AG10803 (cell line): ENCODE data around the gene SLX4IP.

ENCODE experiments used
- DNase-seq: peaks from one replicate; pipeline ENCODE4 v3.0.0; 2010; ENCODE audit warnings: low read depth
- H3K4me3 ChIP-seq: 2 replicates; pipeline ENCODE4 v1.5.1; 2011; ENCODE audit warnings: mild to moderate bottlenecking, low read length, control low read depth
- TF ChIP-seq, protein P1 (sequence below): conservative IDR thresholded peaks from 2 replicates; pipeline ENCODE4 v1.5.1; 2011; ENCODE audit warnings: mild to moderate bottlenecking, low read length, control low read depth, inconsistent platforms

The SLX4IP gene

GRCh38 chr20:10430000-10430466, 5.1 kb upstream of the SLX4IP start:
- TF ChIP-seq, protein P1, sequence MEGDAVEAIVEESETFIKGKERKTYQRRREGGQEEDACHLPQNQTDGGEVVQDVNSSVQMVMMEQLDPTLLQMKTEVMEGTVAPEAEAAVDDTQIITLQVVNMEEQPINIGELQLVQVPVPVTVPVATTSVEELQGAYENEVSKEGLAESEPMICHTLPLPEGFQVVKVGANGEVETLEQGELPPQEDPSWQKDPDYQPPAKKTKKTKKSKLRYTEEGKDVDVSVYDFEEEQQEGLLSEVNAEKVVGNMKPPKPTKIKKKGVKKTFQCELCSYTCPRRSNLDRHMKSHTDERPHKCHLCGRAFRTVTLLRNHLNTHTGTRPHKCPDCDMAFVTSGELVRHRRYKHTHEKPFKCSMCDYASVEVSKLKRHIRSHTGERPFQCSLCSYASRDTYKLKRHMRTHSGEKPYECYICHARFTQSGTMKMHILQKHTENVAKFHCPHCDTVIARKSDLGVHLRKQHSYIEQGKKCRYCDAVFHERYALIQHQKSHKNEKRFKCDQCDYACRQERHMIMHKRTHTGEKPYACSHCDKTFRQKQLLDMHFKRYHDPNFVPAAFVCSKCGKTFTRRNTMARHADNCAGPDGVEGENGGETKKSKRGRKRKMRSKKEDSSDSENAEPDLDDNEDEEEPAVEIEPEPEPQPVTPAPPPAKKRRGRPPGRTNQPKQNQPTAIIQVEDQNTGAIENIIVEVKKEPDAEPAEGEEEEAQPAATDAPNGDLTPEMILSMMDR, result no peak
- H3K4me3 ChIP-seq, result no peak overlapping the region
- no peak for DNase-seq

GRCh38 chr20:10430704-10431103, 4.4 kb upstream of the SLX4IP start:
- TF ChIP-seq, protein P1, result no peak
- no peak for DNase-seq
- no peak overlapping the region for H3K4me3 ChIP-seq

DNA sequence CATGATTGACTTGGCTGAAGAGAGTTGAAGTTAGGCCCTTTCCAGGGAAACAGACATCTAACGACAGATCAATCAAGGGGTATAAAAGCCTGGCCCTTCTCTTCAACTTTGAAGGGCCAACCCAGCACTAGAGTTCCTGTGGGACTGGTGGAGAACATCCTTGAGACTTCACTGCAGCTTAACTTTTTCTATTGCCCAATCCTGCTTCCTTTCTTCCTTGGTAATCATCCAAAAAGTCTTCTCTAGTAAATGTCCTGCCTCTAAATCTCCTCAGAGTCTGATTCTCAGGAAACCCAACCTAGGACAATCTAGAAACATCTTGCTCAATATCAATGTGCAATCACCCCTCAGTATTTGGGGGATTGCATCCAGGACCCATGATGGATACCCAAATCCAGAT, 3.0 kb upstream of the SLX4IP start:
- peak; percentile 22 for DNase-seq
- H3K4me3 ChIP-seq, result no peak overlapping the region
- TF ChIP-seq, protein P1, result no peak

DNA sequence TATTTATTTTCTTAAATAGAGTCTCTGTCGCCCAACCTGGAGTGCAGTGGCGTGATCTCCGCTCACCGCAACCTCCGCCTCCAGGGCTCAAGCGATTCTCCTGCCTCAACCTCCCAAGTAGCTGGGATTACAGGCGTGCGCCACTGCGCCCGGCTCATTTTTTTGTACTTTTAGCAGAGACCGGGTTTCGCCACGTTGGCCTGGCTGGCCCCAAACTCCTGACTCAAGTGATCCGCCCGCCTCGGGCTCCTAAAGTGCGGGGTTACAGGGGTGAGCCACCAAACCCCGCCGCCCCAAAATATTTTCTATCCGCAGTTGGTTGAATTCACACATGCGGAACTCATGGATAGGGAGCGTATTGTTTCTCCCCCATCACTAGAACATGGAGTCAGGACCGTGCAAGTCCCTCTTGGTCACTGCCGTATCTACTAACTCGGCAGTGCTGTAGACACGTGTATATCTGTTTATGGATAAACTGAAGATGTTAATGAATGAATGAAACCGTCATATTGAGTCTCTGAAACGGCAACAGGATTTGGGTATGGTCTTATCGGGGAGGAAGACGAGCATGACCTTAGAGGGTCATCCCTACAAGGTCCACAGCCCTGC, 2.0 kb upstream of the SLX4IP start:
- TF ChIP-seq, protein P1, result no peak
- peak overlapping the region; percentile 95 for H3K4me3 ChIP-seq
- no peak for DNase-seq

- TF ChIP-seq, protein P1, result 0 out of 2 replicates have a peak, but pooled peaks have one; percentile 7
- H3K4me3 ChIP-seq, result peak within 1 kb of the TSS; percentile 95
- DNase-seq, result peak; percentile 93
Measured at GRCh38 chr20:10433623-10434466, 1.3 kb upstream of the SLX4IP start, which contains the start of gene MKKS. MKKS (minus strand) TSS chr20:10434222; CDS start chr20:10413514, 20,708 bp downstream.

- TF ChIP-seq, protein P1, result no peak
- peak; percentile 99 for DNase-seq
- H3K4me3 ChIP-seq, result peak overlapping the region; percentile 95
Measured at GRCh38 chr20:10434467-10434831, 656 bp upstream of the SLX4IP start.
